GM23338 (cell line): ENCODE data around the gene TBC1D5. TPM values are rescaled to one million over a fixed set of nuclear protein-coding genes. Genes with fewer than 3 reads are reported as not detected.
A peak's percentile ranks its signal among the peaks of the same experiment; 100 is the strongest.

Experiments used
- ATAC-seq: fragments of 200-7000 bp; cut with Tn5 transposase; 3 replicates; pipeline ENCODE4 v1.9.1; 2020
- DNase-seq: peaks from one replicate; pipeline ENCODE4 v3.0.0-alpha.2; 2015; ENCODE audit warnings: low spot score
- H2AFZ ChIP-seq: fragments of 200-600 bp; sonication (generic); 2 replicates; pipeline ENCODE4 v1.8.0; 2016; ENCODE audit warnings: antibody characterized with exemption, mild to moderate bottlenecking, moderate library complexity
- H3F3A ChIP-seq: fragments of 200-600 bp; sonication (generic); replicated peaks from 2 replicates; pipeline ENCODE4 v1.8.0; 2017; ENCODE audit warnings: antibody characterized with exemption, mixed run types, low read depth
- H3K27ac ChIP-seq: fragments of 200-600 bp; sonication (generic); 2 replicates; pipeline ENCODE4 v1.6.1; 2016; ENCODE audit warnings: low read depth
- H3K27me3 ChIP-seq: fragments of 200-600 bp; sonication (generic); 2 replicates; pipeline ENCODE4 v1.8.0; 2016; ENCODE audit warnings: mild to moderate bottlenecking, mixed run types, moderate library complexity; ENCODE audit not compliant: insufficient read depth
- H3K36me3 ChIP-seq: fragments of 200-600 bp; sonication (generic); 2 replicates; pipeline ENCODE4 v1.8.0; 2016; ENCODE audit warnings: mild to moderate bottlenecking; ENCODE audit not compliant: insufficient read depth
- H3K4me1 ChIP-seq: fragments of 200-600 bp; sonication (generic); 2 replicates; pipeline ENCODE4 v1.8.0; 2016; ENCODE audit warnings: mild to moderate bottlenecking, moderate library complexity; ENCODE audit not compliant: insufficient read depth
- H3K4me2 ChIP-seq: fragments of 200-600 bp; sonication (generic); 2 replicates; pipeline ENCODE4 v1.7.1; 2017; ENCODE audit warnings: mixed run types
- H3K4me3 ChIP-seq: fragments of 200-600 bp; sonication (generic); 2 replicates; pipeline ENCODE4 v1.6.1; 2016; ENCODE audit warnings: mixed run types
- H3K79me2 ChIP-seq: fragments of 200-600 bp; sonication (generic); replicated peaks from 2 replicates; pipeline ENCODE4 v1.8.0; 2017; ENCODE audit warnings: mild to moderate bottlenecking; ENCODE audit not compliant: insufficient read depth
- H3K9me2 ChIP-seq: fragments of 200-600 bp; sonication (generic); 2 replicates; pipeline ENCODE4 v1.8.0; 2017; ENCODE audit not compliant: insufficient read depth
- H4K20me1 ChIP-seq: fragments of 200-600 bp; sonication (generic); replicated peaks from 2 replicates; pipeline ENCODE4 v1.8.0; 2017; ENCODE audit warnings: mild to moderate bottlenecking; ENCODE audit not compliant: insufficient read depth
- H3K27ac Mint-ChIP-seq: 2 replicates; pipeline ENCODE4 v1.8.0; 2020; ENCODE audit warnings: inconsistent platforms, mild to moderate bottlenecking, moderate library complexity, mixed read lengths
- H3K27me3 Mint-ChIP-seq: 3 replicates; pipeline ENCODE4 v1.8.0; 2022; ENCODE audit warnings: low read depth, mild to moderate bottlenecking, moderate library complexity, mixed read lengths, inconsistent platforms; ENCODE audit not compliant: insufficient read depth, poor library complexity
- H3K36me3 Mint-ChIP-seq: 3 replicates; pipeline ENCODE4 v1.8.0; 2021; ENCODE audit warnings: low read depth, mild to moderate bottlenecking, inconsistent platforms, moderate library complexity, mixed read lengths
- H3K4me1 Mint-ChIP-seq: 3 replicates; pipeline ENCODE4 v1.8.0; 2020; ENCODE audit warnings: mild to moderate bottlenecking, inconsistent platforms, mixed read lengths
- H3K4me3 Mint-ChIP-seq: 3 replicates; pipeline ENCODE4 v1.8.0; 2021; ENCODE audit warnings: moderate library complexity, mild to moderate bottlenecking, inconsistent platforms, mixed read lengths
- H3K9me3 Mint-ChIP-seq: 3 replicates; pipeline ENCODE4 v1.8.0; 2020; ENCODE audit warnings: moderate library complexity, mild to moderate bottlenecking, inconsistent platforms, mixed read lengths
- CREB1 ChIP-seq: fragments of 250-450 bp; sonication (Bioruptor Pico); IDR thresholded peaks from 2 replicates; pipeline ENCODE4 v1.5.0; 2020; ENCODE audit warnings: low read depth, mild to moderate bottlenecking, moderate library complexity
- STAT1 ChIP-seq: IDR thresholded peaks from one replicate; pipeline ENCODE4 v1.6.1; 2016; ENCODE audit warnings: antibody characterized with exemption; ENCODE audit not compliant: unreplicated experiment
- ZNF114 ChIP-seq: fragments of 250-450 bp; sonication (Bioruptor Pico); IDR thresholded peaks from 2 replicates; pipeline ENCODE4 v1.5.0; 2020; ENCODE audit warnings: mild to moderate bottlenecking, moderate library complexity
- ZNF331 ChIP-seq: fragments of 250-450 bp; sonication (Bioruptor Pico); IDR thresholded peaks from 2 replicates; pipeline ENCODE4 v1.5.0; 2020; ENCODE audit warnings: low read depth, mild to moderate bottlenecking, moderate library complexity
- polyA plus RNA-seq: library from polyadenylated mRNA; unstranded; fragments of >200 nt; fragmentation: Nextera tagmentation; extraction: Ambion mirVana; gene quantifications from 2 replicates; pipeline ENCODE4 v1.2.1, GENCODE V29; 2016
- total RNA-seq: library from RNA; depleted of rRNA; stranded (reverse); fragments of >200 nt; shearing (Covaris generic); gene quantifications from 2 replicates; pipeline ENCODE4 v1.2.3, GENCODE V29; 2014
- TF ChIP-seq, protein P1 (sequence below): IDR thresholded peaks from 2 replicates; pipeline ENCODE4 v1.6.1; 2016; ENCODE audit warnings: antibody characterized with exemption
- TF ChIP-seq, protein P2 (sequence below): fragments of 250-450 bp; sonication (Bioruptor Pico); IDR thresholded peaks from 2 replicates; pipeline ENCODE4 v1.5.0; 2020; ENCODE audit warnings: mild to moderate bottlenecking, moderate library complexity
- TF ChIP-seq, protein P3 (sequence below): IDR thresholded peaks from one replicate; pipeline ENCODE4 v1.6.1; 2018; ENCODE audit warnings: antibody characterized with exemption; ENCODE audit not compliant: unreplicated experiment
- TF ChIP-seq, protein P4 (sequence below), 2 experiments: fragments of 200-600 bp in 1 of 2; sonication (generic) in 1 of 2; conservative IDR thresholded peaks; 2 replicates each; pipeline versions ENCODE4 v1.5.1 to v1.6.1; 2016 to 2017; ENCODE audit warnings: antibody characterized with exemption in 2 of 2, low read depth in 2 of 2, mild to moderate bottlenecking in 2 of 2, moderate library complexity in 1 of 2

Gene TBC1D5
- total and polyA plus RNA-seq, 2 experiments from 2014 or later: 21.8 to 48.1 TPM

DNA sequence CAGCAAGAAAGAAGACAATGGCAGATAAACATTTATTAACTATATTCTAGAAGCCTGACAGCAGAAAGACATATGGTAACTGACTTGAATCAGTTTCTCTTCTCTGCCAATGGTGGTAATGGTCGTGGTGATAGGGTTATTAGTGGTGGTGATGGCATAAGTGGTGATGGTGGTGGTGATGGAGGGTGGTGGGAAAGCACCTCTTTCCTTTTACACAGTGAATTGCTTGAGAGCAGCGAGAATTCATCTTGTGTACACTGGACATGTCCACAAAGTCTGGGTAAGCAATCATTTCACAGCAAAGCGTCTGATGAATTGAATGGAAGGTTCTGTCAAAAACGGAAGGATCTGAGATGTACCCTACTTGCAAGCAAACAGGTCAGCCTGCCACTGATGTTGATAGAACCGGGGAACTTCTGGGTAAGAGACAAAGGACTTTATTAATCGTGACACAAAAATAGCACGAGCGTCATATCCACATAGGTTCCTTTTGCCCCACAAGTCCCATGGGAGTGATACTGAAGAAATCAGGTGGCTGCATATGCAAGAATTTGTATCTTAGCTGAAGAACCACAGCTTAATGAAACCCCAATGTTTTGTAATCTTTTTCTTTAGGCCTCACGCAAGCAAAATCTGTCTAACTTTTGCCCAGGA is 23.5 kb upstream of the TBC1D5 start:
- H3K27ac ChIP-seq: no peak overlapping the region
- TF ChIP-seq ZNF331 (CRISPR knock-in tag) (no peak), ZNF114 (CRISPR knock-in tag) (no peak), CREB1 (no peak)
- no peaks in the 10 kb centered on the region for H3F3A ChIP-seq
- no peaks in the 10 kb centered on the region for H4K20me1 ChIP-seq
- no peak overlapping the region for H3K4me2 ChIP-seq
- H3K27me3 Mint-ChIP-seq: no peaks in the 10 kb centered on the region
- no peak for DNase-seq
- H3K27me3 ChIP-seq: no peaks in the 10 kb centered on the region
- H3K9me2 ChIP-seq: no peaks in the 10 kb centered on the region
- no peak overlapping the region for H3K4me3 ChIP-seq
- H2AFZ ChIP-seq: peak overlapping the region; percentile 7; the same call in 1 of the 2 replicates
- no peaks in the 10 kb centered on the region; the same call in 1 of the 3 replicates for H3K4me1 Mint-ChIP-seq
- no peak for ATAC-seq
- H3K9me3 Mint-ChIP-seq: no peaks in the 10 kb centered on the region
- no peaks in the 10 kb centered on the region for H3K36me3 ChIP-seq
- H3K4me3 Mint-ChIP-seq: no peak overlapping the region
- no peaks in the 10 kb centered on the region for H3K36me3 Mint-ChIP-seq
- H3K27ac Mint-ChIP-seq: no peak overlapping the region
- H3K79me2 ChIP-seq: no peaks in the 10 kb centered on the region
- H3K4me1 ChIP-seq: no peaks in the 10 kb centered on the region

DNA sequence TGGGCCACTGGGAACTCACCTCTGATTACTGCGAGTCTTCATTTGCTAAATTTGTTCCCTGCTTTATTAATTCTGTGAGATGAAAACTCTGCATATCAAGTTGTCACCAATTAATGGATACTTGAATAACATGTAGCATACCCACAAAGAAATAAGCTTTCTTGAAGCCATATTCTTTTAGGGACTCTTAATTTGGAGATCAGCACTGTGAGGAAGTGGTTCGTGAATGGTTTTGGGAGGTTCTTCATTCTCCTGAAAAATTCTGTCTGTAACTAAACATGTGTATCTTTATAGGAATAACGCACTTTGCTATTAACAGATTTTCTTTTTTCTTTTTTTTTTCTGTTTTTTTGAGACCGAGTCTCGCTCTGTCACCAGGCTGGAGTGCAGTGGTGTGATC is 19.1 kb upstream of the TBC1D5 start:
- H3K79me2 ChIP-seq: no peaks in the 10 kb centered on the region
- TF ChIP-seq, protein P1, sequence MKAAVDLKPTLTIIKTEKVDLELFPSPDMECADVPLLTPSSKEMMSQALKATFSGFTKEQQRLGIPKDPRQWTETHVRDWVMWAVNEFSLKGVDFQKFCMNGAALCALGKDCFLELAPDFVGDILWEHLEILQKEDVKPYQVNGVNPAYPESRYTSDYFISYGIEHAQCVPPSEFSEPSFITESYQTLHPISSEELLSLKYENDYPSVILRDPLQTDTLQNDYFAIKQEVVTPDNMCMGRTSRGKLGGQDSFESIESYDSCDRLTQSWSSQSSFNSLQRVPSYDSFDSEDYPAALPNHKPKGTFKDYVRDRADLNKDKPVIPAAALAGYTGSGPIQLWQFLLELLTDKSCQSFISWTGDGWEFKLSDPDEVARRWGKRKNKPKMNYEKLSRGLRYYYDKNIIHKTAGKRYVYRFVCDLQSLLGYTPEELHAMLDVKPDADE: no peak
- TF ChIP-seq ZNF331 (CRISPR knock-in tag) (no peak), ZNF114 (CRISPR knock-in tag) (no peak), STAT1 (no peak)
- TF ChIP-seq, protein P2, sequence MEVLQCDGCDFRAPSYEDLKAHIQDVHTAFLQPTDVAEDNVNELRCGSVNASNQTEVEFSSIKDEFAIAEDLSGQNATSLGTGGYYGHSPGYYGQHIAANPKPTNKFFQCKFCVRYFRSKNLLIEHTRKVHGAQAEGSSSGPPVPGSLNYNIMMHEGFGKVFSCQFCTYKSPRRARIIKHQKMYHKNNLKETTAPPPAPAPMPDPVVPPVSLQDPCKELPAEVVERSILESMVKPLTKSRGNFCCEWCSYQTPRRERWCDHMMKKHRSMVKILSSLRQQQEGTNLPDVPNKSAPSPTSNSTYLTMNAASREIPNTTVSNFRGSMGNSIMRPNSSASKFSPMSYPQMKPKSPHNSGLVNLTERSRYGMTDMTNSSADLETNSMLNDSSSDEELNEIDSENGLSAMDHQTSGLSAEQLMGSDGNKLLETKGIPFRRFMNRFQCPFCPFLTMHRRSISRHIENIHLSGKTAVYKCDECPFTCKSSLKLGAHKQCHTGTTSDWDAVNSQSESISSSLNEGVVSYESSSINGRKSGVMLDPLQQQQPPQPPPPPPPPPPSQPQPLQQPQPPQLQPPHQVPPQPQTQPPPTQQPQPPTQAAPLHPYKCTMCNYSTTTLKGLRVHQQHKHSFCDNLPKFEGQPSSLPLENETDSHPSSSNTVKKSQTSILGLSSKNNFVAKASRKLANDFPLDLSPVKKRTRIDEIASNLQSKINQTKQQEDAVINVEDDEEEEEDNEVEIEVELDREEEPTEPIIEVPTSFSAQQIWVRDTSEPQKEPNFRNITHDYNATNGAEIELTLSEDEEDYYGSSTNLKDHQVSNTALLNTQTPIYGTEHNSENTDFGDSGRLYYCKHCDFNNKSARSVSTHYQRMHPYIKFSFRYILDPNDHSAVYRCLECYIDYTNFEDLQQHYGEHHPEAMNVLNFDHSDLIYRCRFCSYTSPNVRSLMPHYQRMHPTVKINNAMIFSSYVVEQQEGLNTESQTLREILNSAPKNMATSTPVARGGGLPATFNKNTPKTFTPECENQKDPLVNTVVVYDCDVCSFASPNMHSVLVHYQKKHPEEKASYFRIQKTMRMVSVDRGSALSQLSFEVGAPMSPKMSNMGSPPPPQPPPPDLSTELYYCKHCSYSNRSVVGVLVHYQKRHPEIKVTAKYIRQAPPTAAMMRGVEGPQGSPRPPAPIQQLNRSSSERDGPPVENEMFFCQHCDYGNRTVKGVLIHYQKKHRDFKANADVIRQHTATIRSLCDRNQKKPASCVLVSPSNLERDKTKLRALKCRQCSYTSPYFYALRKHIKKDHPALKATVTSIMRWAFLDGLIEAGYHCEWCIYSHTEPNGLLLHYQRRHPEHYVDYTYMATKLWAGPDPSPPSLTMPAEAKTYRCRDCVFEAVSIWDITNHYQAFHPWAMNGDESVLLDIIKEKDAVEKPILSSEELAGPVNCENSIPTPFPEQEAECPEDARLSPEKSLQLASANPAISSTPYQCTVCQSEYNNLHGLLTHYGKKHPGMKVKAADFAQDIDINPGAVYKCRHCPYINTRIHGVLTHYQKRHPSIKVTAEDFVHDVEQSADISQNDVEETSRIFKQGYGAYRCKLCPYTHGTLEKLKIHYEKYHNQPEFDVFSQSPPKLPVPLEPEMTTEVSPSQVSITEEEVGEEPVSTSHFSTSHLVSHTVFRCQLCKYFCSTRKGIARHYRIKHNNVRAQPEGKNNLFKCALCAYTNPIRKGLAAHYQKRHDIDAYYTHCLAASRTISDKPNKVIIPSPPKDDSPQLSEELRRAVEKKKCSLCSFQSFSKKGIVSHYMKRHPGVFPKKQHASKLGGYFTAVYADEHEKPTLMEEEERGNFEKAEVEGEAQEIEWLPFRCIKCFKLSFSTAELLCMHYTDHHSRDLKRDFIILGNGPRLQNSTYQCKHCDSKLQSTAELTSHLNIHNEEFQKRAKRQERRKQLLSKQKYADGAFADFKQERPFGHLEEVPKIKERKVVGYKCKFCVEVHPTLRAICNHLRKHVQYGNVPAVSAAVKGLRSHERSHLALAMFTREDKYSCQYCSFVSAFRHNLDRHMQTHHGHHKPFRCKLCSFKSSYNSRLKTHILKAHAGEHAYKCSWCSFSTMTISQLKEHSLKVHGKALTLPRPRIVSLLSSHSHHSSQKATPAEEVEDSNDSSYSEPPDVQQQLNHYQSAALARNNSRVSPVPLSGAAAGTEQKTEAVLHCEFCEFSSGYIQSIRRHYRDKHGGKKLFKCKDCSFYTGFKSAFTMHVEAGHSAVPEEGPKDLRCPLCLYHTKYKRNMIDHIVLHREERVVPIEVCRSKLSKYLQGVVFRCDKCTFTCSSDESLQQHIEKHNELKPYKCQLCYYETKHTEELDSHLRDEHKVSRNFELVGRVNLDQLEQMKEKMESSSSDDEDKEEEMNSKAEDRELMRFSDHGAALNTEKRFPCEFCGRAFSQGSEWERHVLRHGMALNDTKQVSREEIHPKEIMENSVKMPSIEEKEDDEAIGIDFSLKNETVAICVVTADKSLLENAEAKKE (CRISPR knock-in tag): no peak
- TF ChIP-seq, protein P3, sequence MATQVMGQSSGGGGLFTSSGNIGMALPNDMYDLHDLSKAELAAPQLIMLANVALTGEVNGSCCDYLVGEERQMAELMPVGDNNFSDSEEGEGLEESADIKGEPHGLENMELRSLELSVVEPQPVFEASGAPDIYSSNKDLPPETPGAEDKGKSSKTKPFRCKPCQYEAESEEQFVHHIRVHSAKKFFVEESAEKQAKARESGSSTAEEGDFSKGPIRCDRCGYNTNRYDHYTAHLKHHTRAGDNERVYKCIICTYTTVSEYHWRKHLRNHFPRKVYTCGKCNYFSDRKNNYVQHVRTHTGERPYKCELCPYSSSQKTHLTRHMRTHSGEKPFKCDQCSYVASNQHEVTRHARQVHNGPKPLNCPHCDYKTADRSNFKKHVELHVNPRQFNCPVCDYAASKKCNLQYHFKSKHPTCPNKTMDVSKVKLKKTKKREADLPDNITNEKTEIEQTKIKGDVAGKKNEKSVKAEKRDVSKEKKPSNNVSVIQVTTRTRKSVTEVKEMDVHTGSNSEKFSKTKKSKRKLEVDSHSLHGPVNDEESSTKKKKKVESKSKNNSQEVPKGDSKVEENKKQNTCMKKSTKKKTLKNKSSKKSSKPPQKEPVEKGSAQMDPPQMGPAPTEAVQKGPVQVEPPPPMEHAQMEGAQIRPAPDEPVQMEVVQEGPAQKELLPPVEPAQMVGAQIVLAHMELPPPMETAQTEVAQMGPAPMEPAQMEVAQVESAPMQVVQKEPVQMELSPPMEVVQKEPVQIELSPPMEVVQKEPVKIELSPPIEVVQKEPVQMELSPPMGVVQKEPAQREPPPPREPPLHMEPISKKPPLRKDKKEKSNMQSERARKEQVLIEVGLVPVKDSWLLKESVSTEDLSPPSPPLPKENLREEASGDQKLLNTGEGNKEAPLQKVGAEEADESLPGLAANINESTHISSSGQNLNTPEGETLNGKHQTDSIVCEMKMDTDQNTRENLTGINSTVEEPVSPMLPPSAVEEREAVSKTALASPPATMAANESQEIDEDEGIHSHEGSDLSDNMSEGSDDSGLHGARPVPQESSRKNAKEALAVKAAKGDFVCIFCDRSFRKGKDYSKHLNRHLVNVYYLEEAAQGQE: no peak
- TF ChIP-seq, protein P4, sequence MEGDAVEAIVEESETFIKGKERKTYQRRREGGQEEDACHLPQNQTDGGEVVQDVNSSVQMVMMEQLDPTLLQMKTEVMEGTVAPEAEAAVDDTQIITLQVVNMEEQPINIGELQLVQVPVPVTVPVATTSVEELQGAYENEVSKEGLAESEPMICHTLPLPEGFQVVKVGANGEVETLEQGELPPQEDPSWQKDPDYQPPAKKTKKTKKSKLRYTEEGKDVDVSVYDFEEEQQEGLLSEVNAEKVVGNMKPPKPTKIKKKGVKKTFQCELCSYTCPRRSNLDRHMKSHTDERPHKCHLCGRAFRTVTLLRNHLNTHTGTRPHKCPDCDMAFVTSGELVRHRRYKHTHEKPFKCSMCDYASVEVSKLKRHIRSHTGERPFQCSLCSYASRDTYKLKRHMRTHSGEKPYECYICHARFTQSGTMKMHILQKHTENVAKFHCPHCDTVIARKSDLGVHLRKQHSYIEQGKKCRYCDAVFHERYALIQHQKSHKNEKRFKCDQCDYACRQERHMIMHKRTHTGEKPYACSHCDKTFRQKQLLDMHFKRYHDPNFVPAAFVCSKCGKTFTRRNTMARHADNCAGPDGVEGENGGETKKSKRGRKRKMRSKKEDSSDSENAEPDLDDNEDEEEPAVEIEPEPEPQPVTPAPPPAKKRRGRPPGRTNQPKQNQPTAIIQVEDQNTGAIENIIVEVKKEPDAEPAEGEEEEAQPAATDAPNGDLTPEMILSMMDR (conservative IDR thresholded peaks at IDR 0.05; ENCODE audit: low read depth in 2 of 2): no peak

More for the DNA sequence above, 19.1 kb upstream of the TBC1D5 start:
- H3K4me2 ChIP-seq: no peak overlapping the region
- no peaks in the 10 kb centered on the region for H3K27me3 Mint-ChIP-seq
- no peak overlapping the region for H3K4me3 Mint-ChIP-seq
- no peak overlapping the region for H3K27ac ChIP-seq
- no peaks in the 10 kb centered on the region for H3K36me3 Mint-ChIP-seq
- no peaks in the 10 kb centered on the region for H3K27me3 ChIP-seq
- ATAC-seq (no peak), DNase-seq (no peak)
- H3K4me1 ChIP-seq: peaks cover 7% of the 10 kb centered on the region; the same call in 1 of the 2 replicates
- no peaks in the 10 kb centered on the region for H3K9me2 ChIP-seq
- no peaks in the 10 kb centered on the region for H4K20me1 ChIP-seq
- H3K4me1 Mint-ChIP-seq: peaks cover 2% of the 10 kb centered on the region; the same call in 2 of the 3 replicates
- H3K36me3 ChIP-seq: no peaks in the 10 kb centered on the region
- H2AFZ ChIP-seq: no peak overlapping the region
- H3K9me3 Mint-ChIP-seq: no peaks in the 10 kb centered on the region
- H3K27ac Mint-ChIP-seq: no peak overlapping the region
- H3K4me3 ChIP-seq: no peak overlapping the region
- no peaks in the 10 kb centered on the region for H3F3A ChIP-seq
